GM23248 (cell line): ENCODE measurements around the gene ADRA2C. TPM values are rescaled to one million over a fixed set of nuclear protein-coding genes. Genes with fewer than 3 reads are reported as not detected.

Source experiments
- DNase-seq: peaks from one replicate; pipeline ENCODE4 v3.0.0-alpha.2; 2015
- H2AFZ ChIP-seq: fragments of 200-600 bp; sonication (generic); 2 replicates; pipeline ENCODE4 v1.6.1; 2016; ENCODE audit warnings: antibody characterized with exemption
- H3F3A ChIP-seq: fragments of 200-600 bp; sonication (generic); 2 replicates; pipeline ENCODE4 v1.6.1; 2016; ENCODE audit warnings: mild to moderate bottlenecking, antibody characterized with exemption, mixed run types; ENCODE audit not compliant: insufficient read depth
- H3K27ac ChIP-seq: fragments of 200-600 bp; sonication (generic); 2 replicates; pipeline ENCODE4 v1.5.1; 2016; ENCODE audit warnings: mild to moderate bottlenecking
- H3K27me3 ChIP-seq: fragments of 200-600 bp; sonication (generic); replicated peaks from 2 replicates; pipeline ENCODE4 v1.6.1; 2016; ENCODE audit warnings: mild to moderate bottlenecking; ENCODE audit not compliant: insufficient read depth
- H3K36me3 ChIP-seq: fragments of 200-600 bp; sonication (generic); 2 replicates; pipeline ENCODE4 v1.6.1; 2016; ENCODE audit warnings: low read depth, mild to moderate bottlenecking
- H3K4me1 ChIP-seq: fragments of 200-600 bp; sonication (generic); 2 replicates; pipeline ENCODE4 v1.6.1; 2016; ENCODE audit warnings: mild to moderate bottlenecking; ENCODE audit not compliant: insufficient read depth
- H3K4me2 ChIP-seq: fragments of 200-600 bp; sonication (generic); one replicate; pipeline ENCODE4 v1.6.1; 2016; ENCODE audit warnings: mild to moderate bottlenecking; ENCODE audit not compliant: unreplicated experiment
- H3K4me3 ChIP-seq: fragments of 200-600 bp; sonication (generic); 2 replicates; pipeline ENCODE4 v1.5.1; 2016; ENCODE audit warnings: mild to moderate bottlenecking
- H3K79me2 ChIP-seq: fragments of 200-600 bp; sonication (generic); 2 replicates; pipeline ENCODE4 v1.6.1; 2016; ENCODE audit warnings: mild to moderate bottlenecking; ENCODE audit not compliant: insufficient read depth
- H3K9ac ChIP-seq: fragments of 200-600 bp; sonication (generic); 2 replicates; pipeline ENCODE4 v1.6.1; 2016; ENCODE audit warnings: mild to moderate bottlenecking
- H3K9me2 ChIP-seq: fragments of 200-600 bp; sonication (generic); 2 replicates; pipeline ENCODE4 v1.6.1; 2016; ENCODE audit warnings: mixed run types, mild to moderate bottlenecking, moderate library complexity; ENCODE audit not compliant: insufficient read depth
- H3K9me3 ChIP-seq: fragments of 200-600 bp; sonication (generic); one replicate; pipeline ENCODE4 v1.6.1; 2017; ENCODE audit warnings: low read depth
- H4K20me1 ChIP-seq: fragments of 200-600 bp; sonication (generic); 2 replicates; pipeline ENCODE4 v1.6.0; 2016; ENCODE audit not compliant: insufficient read depth
- EZH2 ChIP-seq: fragments of 200-600 bp; sonication (generic); IDR thresholded peaks from 2 replicates; pipeline ENCODE4 v1.6.1; 2018; ENCODE audit warnings: antibody characterized with exemption, mild to moderate bottlenecking; ENCODE audit not compliant: insufficient read depth, poor library complexity, severe bottlenecking
- EZH2phosphoT487 ChIP-seq: fragments of 200-600 bp; sonication (generic); IDR thresholded peaks from 2 replicates; pipeline ENCODE4 v1.6.1; 2018; ENCODE audit warnings: antibody characterized with exemption, moderate library complexity, mild to moderate bottlenecking, low read depth; ENCODE audit not compliant: insufficient read depth
- WGBS, 2 experiments: methylation state at CpG; one replicate each; pipeline ENCODE4 v1.1.6; 2015 to 2017; ENCODE audit warnings: low lambda C conversion rate in 2 of 2, low coverage in 1 of 2; ENCODE audit errors: missing lambda C conversion rate in 2 of 2; 5-methylcytosine and 5-hydroxymethylcytosine counted together
- in situ Hi-C: fragments of 300-500 bp; cut with MboI; formaldehyde crosslinking; loops from 2 replicates; pipeline ENCODE4 v1.15.0; 2020
- polyA plus RNA-seq: library from polyadenylated mRNA; unstranded; fragments of >200 nt; fragmentation: Nextera tagmentation; extraction: Ambion mirVana; gene quantifications from 2 replicates; pipeline ENCODE4 v1.2.1, GENCODE V29; 2016
- total RNA-seq: library from RNA; depleted of rRNA; stranded (reverse); fragments of >200 nt; shearing (Covaris generic); gene quantifications from 2 replicates; pipeline ENCODE4 v1.2.3, GENCODE V29; 2014

The ADRA2C gene
- total and polyA plus RNA-seq, 2 experiments from 2014 or later = 0.14 to 2.2 TPM

- Histone ChIP-seq H3K4me1 (no peaks in the 10 kb centered on the region), H3K4me2 (no peak overlapping the region), H3K9ac (no peak overlapping the region), H3K36me3 (no peaks in the 10 kb centered on the region), H4K20me1 (no peaks in the 10 kb centered on the region), H3K27ac (no peak overlapping the region), H3K4me3 (no peak overlapping the region), H2AFZ (no peak overlapping the region), H3K79me2 (no peaks in the 10 kb centered on the region), H3K9me2 (no peaks in the 10 kb centered on the region), H3K27me3 (peaks cover 21% of the 10 kb centered on the region), H3F3A (no peaks in the 10 kb centered on the region), H3K9me3 (no peaks in the 10 kb centered on the region)
- WGBS, 2 experiments = 49 to 56% methylated on average over 5 of the region's 5 CpGs
- DNase-seq = no peak
- TF ChIP-seq EZH2 (no peak), EZH2phosphoT487 (no peak)
- in situ Hi-C loops = no loop called here
Measured at GRCh38 chr4:3777033-3777390, 10.8 kb downstream of the ADRA2C start.

GRCh38 chr4:3777669-3778068 lies 11.5 kb downstream of the ADRA2C start:
- no peak overlapping the region for H3K27ac ChIP-seq
- WGBS, 2 experiments = 68 to 69% methylated on average over 13 of the region's 13 CpGs
- H3K4me2 ChIP-seq = no peak overlapping the region
- H3K9me3 ChIP-seq = no peaks in the 10 kb centered on the region
- H3F3A ChIP-seq = no peaks in the 10 kb centered on the region
- H2AFZ ChIP-seq = no peak overlapping the region
- H3K9me2 ChIP-seq = no peaks in the 10 kb centered on the region
- peaks cover 16% of the 10 kb centered on the region for H3K27me3 ChIP-seq
- H3K4me3 ChIP-seq = no peak overlapping the region
- H3K9ac ChIP-seq = no peak overlapping the region
- TF ChIP-seq EZH2phosphoT487 = no peak
- TF ChIP-seq EZH2 = no peak
- no peaks in the 10 kb centered on the region for H3K36me3 ChIP-seq
- H3K4me1 ChIP-seq = no peaks in the 10 kb centered on the region
- in situ Hi-C loops = no loop called here
- H4K20me1 ChIP-seq = no peaks in the 10 kb centered on the region
- no peaks in the 10 kb centered on the region for H3K79me2 ChIP-seq
- DNase-seq = no peak

- Histone ChIP-seq H3K27ac (no peak overlapping the region), H3K9ac (no peak overlapping the region), H2AFZ (no peak overlapping the region), H3K4me3 (no peak overlapping the region), H3K9me2 (no peaks in the 10 kb centered on the region), H3K27me3 (peaks cover 6% of the 10 kb centered on the region), H3K79me2 (no peaks in the 10 kb centered on the region), H3K36me3 (no peaks in the 10 kb centered on the region), H3K9me3 (no peaks in the 10 kb centered on the region), H3K4me2 (no peak overlapping the region), H3F3A (no peaks in the 10 kb centered on the region), H4K20me1 (no peaks in the 10 kb centered on the region), H3K4me1 (no peaks in the 10 kb centered on the region)
- TF ChIP-seq EZH2 = no peak
- TF ChIP-seq EZH2phosphoT487 = no peak
- in situ Hi-C loops = no loop called here
- DNase-seq = no peak
- WGBS, 2 experiments = 68 to 71% methylated on average over 6 of the region's 6 CpGs
Measured at GRCh38 chr4:3779509-3779908, 13.3 kb downstream of the ADRA2C start.

GRCh38 chr4:3780347-3781171 lies 14.4 kb downstream of the ADRA2C start:
- Histone ChIP-seq H3K4me3 (no peak overlapping the region), H2AFZ (no peak overlapping the region), H3K9ac (no peak overlapping the region), H3K79me2 (no peaks in the 10 kb centered on the region), H3K4me1 (no peaks in the 10 kb centered on the region), H3K9me3 (no peaks in the 10 kb centered on the region), H3K9me2 (no peaks in the 10 kb centered on the region), H3K36me3 (no peaks in the 10 kb centered on the region), H3F3A (no peaks in the 10 kb centered on the region), H3K27ac (no peak overlapping the region), H3K27me3 (no peaks in the 10 kb centered on the region), H4K20me1 (no peaks in the 10 kb centered on the region), H3K4me2 (no peak overlapping the region)
- 64 to 66% methylated on average over 17 to 20 of the region's 21 CpGs for WGBS, 2 experiments
- in situ Hi-C loops = no loop called here
- TF ChIP-seq EZH2phosphoT487 (no peak), EZH2 (no peak)
- no peak for DNase-seq
